Activated B cell treated with CpG ODN at 0.5 μM for 24 hours (primary cell): Measurements from ENCODE around the gene SLC48A1. TPM values are rescaled to one million over a fixed set of nuclear protein-coding genes. Genes with fewer than 3 reads are reported as not detected.

Experiments used
- ATAC-seq: fragments of 200-7000 bp; cut with Tn5 transposase; one replicate; pipeline ENCODE4 v1.10.0; 2021; ENCODE audit warnings: low read depth, mild to moderate bottlenecking, moderate library complexity
- CTCF ChIA-PET: fragments of 350-600 bp; sonication (Branson Sonifier 250); formaldehyde crosslinking; loops from one replicate; lab custom pipeline; 2021; ENCODE audit warnings: antibody characterized with exemption; lab: Charles Lee
- POLR2A ChIA-PET: fragments of 350-600 bp; sonication (Branson Sonifier 250); formaldehyde crosslinking; loops from one replicate; lab custom pipeline; 2021; ENCODE audit warnings: antibody characterized with exemption; lab: Charles Lee
- DNase-seq: peaks from one replicate; pipeline ENCODE4 v3.0.0; 2022
- H3K27ac Mint-ChIP-seq: one replicate; pipeline ENCODE4 v1.8.0; 2020; ENCODE audit warnings: mixed read lengths
- H3K27me3 Mint-ChIP-seq: one replicate; pipeline ENCODE4 v1.8.0; 2021; ENCODE audit warnings: mixed read lengths
- H3K36me3 Mint-ChIP-seq: one replicate; pipeline ENCODE4 v1.8.0; 2021; ENCODE audit warnings: low read depth, mixed read lengths
- H3K4me1 Mint-ChIP-seq: one replicate; pipeline ENCODE4 v1.8.0; 2021; ENCODE audit warnings: mixed read lengths
- H3K4me3 Mint-ChIP-seq: one replicate; pipeline ENCODE4 v1.8.0; 2020; ENCODE audit warnings: mild to moderate bottlenecking, mixed read lengths
- H3K9me3 Mint-ChIP-seq: one replicate; pipeline ENCODE4 v1.8.0; 2020; ENCODE audit warnings: mixed read lengths
- CTCF ChIP-seq: fragments of 200-600 bp; IDR thresholded peaks from one replicate; pipeline ENCODE4 v1.8.0; 2022; ENCODE audit warnings: antibody characterized with exemption, mild to moderate bottlenecking
- intact Hi-C: fragments of 100-400 bp; cut with micrococcal nuclease; formaldehyde crosslinking; loops from one replicate; pipeline ENCODE4 v1.15.1; 2024
- total RNA-seq: library from RNA; stranded (reverse); gene quantifications from 2 replicates; pipeline ENCODE4 v1.2.3, GENCODE V29; 2022

Gene SLC48A1
- total RNA-seq, 1 donor from 2014 or later: 12.8 TPM

DNA sequence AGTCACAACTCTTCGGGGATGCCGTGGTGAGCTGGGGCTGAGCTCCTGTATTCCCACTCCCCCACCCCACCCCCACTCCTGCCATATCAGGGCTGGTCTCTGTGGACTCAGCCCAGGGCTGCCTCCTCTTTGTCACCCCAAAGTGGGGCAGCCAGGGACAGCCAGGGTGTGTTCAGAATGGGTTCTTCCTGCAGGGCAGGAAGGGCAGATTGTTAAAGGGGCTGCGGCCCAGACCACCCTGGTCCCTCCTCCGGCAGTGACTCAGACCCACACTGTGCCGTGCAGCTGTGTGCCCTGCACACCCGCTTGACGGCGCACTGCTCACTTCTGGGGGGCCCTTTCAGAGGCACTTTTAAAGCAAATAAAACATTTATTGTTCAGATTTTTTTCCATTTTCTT, 9.3 kb downstream of the SLC48A1 start:
- Mint-ChIP-seq H3K4me1 (peaks cover 7% of the 10 kb centered on the region), H3K4me3 (no peak overlapping the region), H3K27me3 (no peaks in the 10 kb centered on the region), H3K36me3 (peaks cover 50% of the 10 kb centered on the region), H3K9me3 (no peaks in the 10 kb centered on the region), H3K27ac (peak overlapping the region; percentile 27)
- TF ChIP-seq CTCF: no peak
- ChIA-PET POLR2A (interaction anchor here (0.9 to 1.4 kb wide), 5 partner anchors 12 to 51 kb away, joined by 3 to 7 read pairs (median 4); no protein-coding TSS in a partner anchor), CTCF (interaction anchor here (0.8 to 11.4 kb wide), 6 partner anchors 15 to 56 kb away, joined by 3 to 127 read pairs (median 5); no protein-coding TSS in a partner anchor)
- ATAC-seq: no peak
- intact Hi-C loops: no loop called here
- no peak for DNase-seq

DNA sequence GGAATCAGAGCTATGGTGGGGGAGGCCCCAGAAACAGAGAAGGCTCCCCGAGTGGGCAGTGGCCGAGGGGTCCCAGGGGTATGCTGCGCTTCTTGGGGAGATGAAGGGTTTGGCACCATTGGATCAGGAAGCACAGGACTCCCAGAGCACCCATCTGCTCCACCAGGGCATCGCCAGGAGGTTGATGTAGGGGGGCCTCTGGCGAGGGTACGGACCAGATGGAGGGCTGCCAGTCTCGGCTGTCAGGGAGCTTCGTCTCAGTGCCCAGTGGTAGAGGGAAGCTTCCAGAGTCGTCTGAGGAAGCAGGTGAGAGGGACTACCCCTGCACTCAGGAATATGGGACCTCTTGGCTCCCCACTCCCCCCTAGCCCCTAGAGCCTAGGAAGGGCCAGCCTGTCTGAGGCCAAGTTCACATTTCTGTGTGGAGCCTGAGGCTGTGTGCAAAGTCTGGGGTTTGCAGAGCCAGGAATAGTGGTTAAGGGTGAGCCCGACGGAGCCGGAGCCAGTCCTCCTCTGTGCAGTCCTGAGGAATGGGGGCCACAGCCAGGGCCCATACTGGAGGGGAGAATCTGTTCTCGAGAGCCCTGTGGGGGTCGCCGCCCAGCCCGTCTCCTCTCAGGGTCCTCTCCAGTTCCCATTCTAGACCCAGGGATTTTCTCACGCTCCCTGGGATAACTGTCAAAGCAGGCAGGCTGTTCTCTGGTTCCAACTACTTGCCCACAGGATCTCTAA, 10.2 kb downstream of the SLC48A1 start:
- POLR2A ChIA-PET: interaction anchor here (1.3 kb wide), 1 partner anchor 30 kb away, joined by 5 read pairs; no protein-coding TSS in a partner anchor
- TF ChIP-seq CTCF: no peak

GRCh38 chr12:47783821-47784819, 11.1 kb downstream of the SLC48A1 start:
- peaks cover 3% of the 10 kb centered on the region for H3K4me1 Mint-ChIP-seq
- H3K27me3 Mint-ChIP-seq: no peaks in the 10 kb centered on the region
- POLR2A ChIA-PET: no interaction called here
- H3K9me3 Mint-ChIP-seq: no peaks in the 10 kb centered on the region
- no peak overlapping the region for H3K4me3 Mint-ChIP-seq
- H3K36me3 Mint-ChIP-seq: peaks cover 68% of the 10 kb centered on the region
- DNase-seq (no peak), ATAC-seq (no peak)
- TF ChIP-seq CTCF: no peak
- H3K27ac Mint-ChIP-seq: peak overlapping the region; percentile 30
- intact Hi-C loops: no loop called here
- CTCF ChIA-PET: interaction anchor here (1.1 to 8.9 kb wide), 3 partner anchors 36 to 54 kb away, joined by 3 to 94 read pairs (median 6); no protein-coding TSS in a partner anchor

More for the DNA sequence above, 10.2 kb downstream of the SLC48A1 start:
- no peak overlapping the region for H3K4me3 Mint-ChIP-seq
- CTCF ChIA-PET: interaction anchor here (1.0 to 11.4 kb wide), 5 partner anchors 14 to 55 kb away, joined by 3 to 127 read pairs (median 6); no protein-coding TSS in a partner anchor
- no peaks in the 10 kb centered on the region for H3K27me3 Mint-ChIP-seq
- DNase-seq (no peak), ATAC-seq (no peak)
- H3K9me3 Mint-ChIP-seq: no peaks in the 10 kb centered on the region
- peaks cover 59% of the 10 kb centered on the region for H3K36me3 Mint-ChIP-seq
- peaks cover 7% of the 10 kb centered on the region for H3K4me1 Mint-ChIP-seq
- no peak overlapping the region for H3K27ac Mint-ChIP-seq
- intact Hi-C loops: no loop called here

DNA sequence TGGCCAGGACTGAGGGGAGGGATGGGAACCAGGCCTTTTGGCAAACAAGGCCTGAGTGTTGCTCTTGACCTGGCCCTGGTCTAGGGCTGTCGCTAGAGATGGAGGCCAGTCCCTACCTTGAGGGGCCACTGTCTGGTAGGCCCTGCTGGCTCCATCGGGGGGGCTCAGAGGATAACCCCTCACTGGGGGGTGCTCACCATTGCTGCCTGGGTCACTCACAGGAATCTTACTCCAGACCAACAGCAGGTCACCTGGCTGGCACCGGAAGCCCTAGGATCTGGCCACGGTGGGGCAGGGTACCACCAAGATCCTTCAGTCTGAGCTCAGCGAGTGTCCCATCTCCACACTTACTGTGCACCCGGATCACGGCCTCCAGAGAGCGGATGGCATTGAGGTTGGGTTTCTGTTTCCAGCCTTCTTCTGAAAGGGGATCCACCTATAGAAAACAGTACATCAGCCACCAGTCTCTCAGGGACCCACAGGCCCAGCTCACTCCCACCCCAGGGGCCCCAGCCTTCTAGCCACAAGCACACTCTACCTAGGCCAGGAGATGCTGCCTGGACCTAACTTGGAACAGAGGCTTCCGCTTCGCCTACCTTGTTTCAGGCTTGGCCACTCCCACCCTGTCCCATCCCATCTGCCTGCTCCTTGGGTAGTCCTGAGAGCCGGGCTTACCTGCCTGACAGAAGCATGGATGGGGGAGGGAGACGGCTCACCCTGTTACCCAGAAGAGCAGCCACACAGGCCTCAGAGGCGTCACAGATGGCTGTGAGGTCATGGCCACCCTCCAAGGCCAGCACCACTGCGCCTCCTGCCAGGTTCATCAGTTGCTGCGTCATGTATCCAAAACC, 12.2 kb downstream of the SLC48A1 start:
- ChIA-PET POLR2A (interaction anchor here (1.3 to 1.4 kb wide), 2 partner anchors 22 to 29 kb away, joined by 4 to 5 read pairs; no protein-coding TSS in a partner anchor), CTCF (interaction anchor here (1.0 to 8.9 kb wide), 3 partner anchors 23 to 53 kb away, joined by 3 to 94 read pairs (median 6); no protein-coding TSS in a partner anchor)
- DNase-seq: no peak
- peaks cover 75% of the 10 kb centered on the region for H3K36me3 Mint-ChIP-seq
- TF ChIP-seq CTCF: no peak
- no peaks in the 10 kb centered on the region for H3K4me1 Mint-ChIP-seq
- H3K27ac Mint-ChIP-seq: no peak overlapping the region
- ATAC-seq: no peak
- H3K27me3 Mint-ChIP-seq: no peaks in the 10 kb centered on the region
- H3K4me3 Mint-ChIP-seq: no peak overlapping the region
- no peaks in the 10 kb centered on the region for H3K9me3 Mint-ChIP-seq
- intact Hi-C loops: no loop called here
